GM12878 (cell line): ENCODE data around the gene FLYWCH2.

Experiments
- CTCF ChIP-seq, 3 experiments: IDR thresholded peaks in 2 of 3; conservative IDR thresholded peaks in 1 of 3; 2 replicates each; pipeline ENCODE4 v1.5.1; 2011; ENCODE audit warnings: low read depth in 3 of 3, low read length in 3 of 3, mild to moderate bottlenecking in 3 of 3, control low read depth in 2 of 3, moderate library complexity in 2 of 3, inconsistent platforms in 1 of 3, mixed read lengths in 1 of 3; ENCODE audit not compliant: control insufficient read depth in 2 of 3, insufficient read depth in 1 of 3; ENCODE audit errors: extremely low read depth in 1 of 3
- GABPA ChIP-seq: IDR thresholded peaks from 2 replicates; pipeline ENCODE4 v1.6.1; 2014; ENCODE audit warnings: antibody characterized with exemption, low read depth, mild to moderate bottlenecking, inconsistent platforms
- HDAC2 ChIP-seq: fragments of 200-600 bp; sonication (generic); IDR thresholded peaks from 2 replicates; pipeline ENCODE4 v1.6.1; 2017
- MEF2B ChIP-seq: fragments of 450-650 bp; IDR thresholded peaks from 2 replicates; pipeline ENCODE4 v1.6.1; 2018; ENCODE audit warnings: mild to moderate bottlenecking, moderate library complexity; ENCODE audit not compliant: partially characterized antibody, poor library complexity, severe bottlenecking
- POLR2A ChIP-seq: IDR thresholded peaks from 2 replicates; pipeline ENCODE4 v1.6.1; 2011; ENCODE audit warnings: low read depth, mild to moderate bottlenecking, low read length
- POLR2AphosphoS5 ChIP-seq: IDR thresholded peaks from 2 replicates; pipeline ENCODE4 v1.6.1; 2011; ENCODE audit warnings: mild to moderate bottlenecking, low read length, inconsistent platforms
- TAF1 ChIP-seq: IDR thresholded peaks from 2 replicates; pipeline ENCODE4 v1.6.1; 2011; ENCODE audit warnings: mild to moderate bottlenecking, low read depth, low read length, borderline replicate concordance
- ZNF274 ChIP-seq: IDR thresholded peaks from one replicate; pipeline ENCODE4 v1.8.0; 2011; ENCODE audit not compliant: insufficient read length, insufficient read depth

GRCh38 chr16:2925951-2926649, 43.1 kb downstream of the FLYWCH2 start:
- TF ChIP-seq ZNF274 (no peak), GABPA (no peak), POLR2A (no peak), POLR2AphosphoS5 (no peak), TAF1 (no peak), MEF2B (no peak), CTCF (IDR thresholded peaks at IDR 0.05 in 2 of 3, conservative IDR thresholded peaks at IDR 0.05 in 1 of 3; ENCODE audit: control insufficient read depth in 2 of 3, extremely low read depth in 1 of 3, insufficient read depth in 1 of 3, low read depth in 3 of 3, low read length in 3 of 3) (no peak), HDAC2 (no peak)
